ENCODE measurements around the gene S100A3.

Gene S100A3

DNA sequence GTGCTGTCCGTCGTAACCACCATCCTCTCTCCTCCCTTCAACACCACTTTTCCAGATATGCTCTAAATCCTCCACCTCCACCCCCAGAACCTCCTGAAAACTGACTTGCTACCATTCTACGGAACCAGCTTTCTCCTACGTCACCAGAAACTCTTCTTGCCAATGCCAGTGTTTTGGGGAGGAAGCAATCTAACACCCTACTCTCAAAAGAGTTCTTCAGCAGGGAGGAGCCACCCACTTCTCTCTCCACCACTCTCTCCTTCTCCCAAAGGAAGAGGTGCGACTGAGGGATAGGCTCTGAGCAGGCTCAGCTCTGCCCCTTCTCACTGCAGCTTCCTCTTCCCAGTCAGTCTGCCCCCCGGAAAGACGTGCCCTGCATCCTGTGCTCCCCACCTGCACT lies 22.6 kb upstream of the S100A3 start:
- no peak for DNase-seq

DNA sequence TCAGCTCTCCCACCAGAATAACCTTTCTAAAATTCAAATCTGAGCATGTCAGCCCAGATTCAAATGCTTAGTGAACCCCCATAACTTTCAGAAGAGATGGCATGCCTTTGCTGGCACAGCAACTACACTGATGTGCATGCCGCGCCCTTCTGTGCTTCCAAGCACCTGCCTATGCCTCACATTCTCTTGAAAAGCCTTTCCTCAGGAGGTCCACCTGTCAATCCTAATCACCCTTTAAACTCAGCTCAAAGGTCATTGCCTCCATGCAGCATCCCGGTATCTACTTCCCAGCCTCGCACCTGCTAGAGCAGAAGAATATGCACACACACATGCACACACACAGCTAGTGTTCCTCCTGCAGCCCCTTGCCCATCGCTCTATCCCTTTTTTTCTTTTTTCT lies 21.8 kb upstream of the S100A3 start:
- H3K27ac ChIP-seq (ENCODE audit: insufficient read depth, low read length, poor library complexity, severe bottlenecking): no peak overlapping the region
- H3K4me3 ChIP-seq (ENCODE audit: insufficient read depth, low read depth, low read length, poor library complexity, severe bottlenecking): no peak overlapping the region
- no peaks in the 10 kb centered on the region for H3K27me3 ChIP-seq (replicated peaks; ENCODE audit: control insufficient read depth, insufficient read depth, low read length, poor library complexity, severe bottlenecking)
- DNase-seq: no peak
- H3K4me1 ChIP-seq (ENCODE audit: control insufficient read depth, insufficient read depth, low read length, poor library complexity, severe bottlenecking): peaks cover 21% of the 10 kb centered on the region
- H3K36me3 ChIP-seq (ENCODE audit: control insufficient read depth, insufficient read depth, low read length): no peaks in the 10 kb centered on the region
- H3K9me3 ChIP-seq (ENCODE audit: control insufficient read depth, low read length): no peaks in the 10 kb centered on the region

More for the DNA sequence above, 22.6 kb upstream of the S100A3 start:
- Histone ChIP-seq H3K4me1 (ENCODE audit: control insufficient read depth, insufficient read depth, low read length, poor library complexity, severe bottlenecking) (peaks cover 14% of the 10 kb centered on the region), H3K27me3 (replicated peaks; ENCODE audit: control insufficient read depth, insufficient read depth, low read length, poor library complexity, severe bottlenecking) (no peaks in the 10 kb centered on the region), H3K36me3 (ENCODE audit: control insufficient read depth, insufficient read depth, low read length) (no peaks in the 10 kb centered on the region), H3K9me3 (ENCODE audit: control insufficient read depth, low read length) (no peaks in the 10 kb centered on the region), H3K4me3 (ENCODE audit: insufficient read depth, low read depth, low read length, poor library complexity, severe bottlenecking) (no peak overlapping the region), H3K27ac (ENCODE audit: insufficient read depth, low read length, poor library complexity, severe bottlenecking) (no peak overlapping the region)

DNA sequence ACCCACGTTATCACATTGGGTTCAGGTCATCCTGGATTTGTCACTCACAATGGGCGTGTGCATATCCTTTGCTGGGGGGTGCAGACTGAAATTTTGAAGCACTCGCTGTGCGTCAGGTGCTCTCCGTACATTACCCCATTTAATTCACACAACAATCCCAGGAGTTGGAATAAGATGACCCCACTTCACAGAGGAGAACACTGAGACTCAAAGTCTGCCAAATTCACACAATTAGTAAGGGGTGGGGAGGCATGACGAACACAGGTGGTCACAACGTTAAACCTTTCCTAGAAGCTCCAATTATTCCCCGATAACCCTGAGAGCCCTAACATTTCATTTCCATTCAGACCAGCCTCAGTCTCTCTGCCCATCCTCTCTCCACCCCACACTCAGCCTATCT lies 20.4 kb upstream of the S100A3 start:
- Histone ChIP-seq H3K36me3 (ENCODE audit: control insufficient read depth, insufficient read depth, low read length) (no peaks in the 10 kb centered on the region), H3K27me3 (replicated peaks; ENCODE audit: control insufficient read depth, insufficient read depth, low read length, poor library complexity, severe bottlenecking) (no peaks in the 10 kb centered on the region), H3K4me3 (ENCODE audit: insufficient read depth, low read depth, low read length, poor library complexity, severe bottlenecking) (no peak overlapping the region), H3K9me3 (ENCODE audit: control insufficient read depth, low read length) (no peaks in the 10 kb centered on the region), H3K4me1 (ENCODE audit: control insufficient read depth, insufficient read depth, low read length, poor library complexity, severe bottlenecking) (peaks cover 28% of the 10 kb centered on the region), H3K27ac (ENCODE audit: insufficient read depth, low read length, poor library complexity, severe bottlenecking) (no peak overlapping the region)
- DNase-seq: no peak

DNA sequence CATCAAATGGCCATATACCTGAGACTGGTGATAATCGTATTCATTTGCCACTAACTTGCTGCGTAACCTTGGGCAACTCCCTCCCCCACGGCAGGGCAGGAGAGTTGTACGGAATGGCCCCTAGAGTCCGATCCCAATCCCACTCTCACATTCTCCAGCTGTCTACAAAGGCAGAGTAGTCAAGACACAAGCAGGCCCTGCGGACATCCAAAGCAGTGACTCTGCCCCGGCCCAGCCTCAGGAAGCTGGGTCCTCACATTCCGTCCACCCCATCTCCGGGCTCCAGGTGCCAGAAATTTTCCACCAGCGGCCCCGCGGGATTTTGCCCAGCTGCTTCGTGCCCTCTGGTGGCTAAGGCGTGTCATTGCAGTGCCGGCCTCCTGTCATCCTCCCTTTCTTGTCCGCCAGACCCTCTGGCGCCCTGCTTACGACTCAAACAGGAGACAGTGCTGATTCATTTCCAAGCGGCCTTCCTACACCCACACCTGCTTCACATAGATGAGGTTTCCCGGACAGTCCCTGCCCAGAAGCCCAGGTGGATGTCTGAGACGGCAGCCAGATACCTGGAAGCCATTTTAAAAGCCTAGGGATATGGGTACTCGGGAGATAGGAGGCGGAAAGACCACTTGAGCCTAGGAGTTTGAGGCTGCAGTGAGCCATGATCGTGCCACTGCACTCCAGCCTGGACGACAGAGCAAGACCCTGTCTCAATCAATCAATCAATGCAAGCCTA lies 19.5 kb upstream of the S100A3 start:
- Histone ChIP-seq H3K9me3 (ENCODE audit: control insufficient read depth, low read length) (no peaks in the 10 kb centered on the region), H3K27me3 (replicated peaks; ENCODE audit: control insufficient read depth, insufficient read depth, low read length, poor library complexity, severe bottlenecking) (no peaks in the 10 kb centered on the region), H3K4me3 (ENCODE audit: insufficient read depth, low read depth, low read length, poor library complexity, severe bottlenecking) (no peak overlapping the region), H3K4me1 (ENCODE audit: control insufficient read depth, insufficient read depth, low read length, poor library complexity, severe bottlenecking) (peaks cover 28% of the 10 kb centered on the region), H3K36me3 (ENCODE audit: control insufficient read depth, insufficient read depth, low read length) (no peaks in the 10 kb centered on the region), H3K27ac (ENCODE audit: insufficient read depth, low read length, poor library complexity, severe bottlenecking) (no peak overlapping the region)
- peak; percentile 57 to 72 (median 70) for DNase-seq

DNA sequence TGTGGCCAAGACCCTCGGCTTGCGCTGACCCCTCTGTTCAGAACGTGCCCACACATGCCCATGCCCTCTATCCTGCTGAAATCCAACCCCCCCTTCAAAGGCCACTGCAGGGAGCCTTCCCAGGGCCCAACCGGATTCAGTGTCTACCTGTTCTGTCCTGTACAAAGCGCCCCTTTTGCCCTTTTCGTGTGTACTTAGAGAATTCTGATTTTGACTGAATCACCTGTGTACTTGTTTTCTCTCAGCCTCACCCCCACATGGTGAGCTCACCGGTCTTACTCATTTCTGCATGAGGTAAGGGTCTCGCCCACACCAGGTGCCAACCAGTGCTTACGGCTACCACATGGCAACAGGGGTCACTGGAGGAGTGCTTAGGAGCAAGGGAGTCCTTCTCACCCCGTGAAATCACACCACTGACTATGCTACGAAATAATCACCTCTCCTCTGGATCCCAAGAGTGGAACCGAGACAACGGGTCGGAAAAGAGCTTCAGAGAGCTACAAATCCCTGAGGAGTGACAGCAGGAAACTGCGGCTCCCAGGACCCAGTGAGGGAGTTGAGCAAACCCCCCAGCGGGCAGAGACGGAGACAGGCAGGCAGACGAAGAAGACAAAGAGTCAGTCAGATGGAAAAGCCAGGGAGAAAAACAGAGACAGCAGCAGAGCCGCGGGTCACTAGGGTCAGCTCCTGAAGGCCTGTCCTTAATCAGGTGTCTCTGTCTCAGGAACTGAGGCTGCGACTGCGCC lies 18.7 kb upstream of the S100A3 start:
- H3K27ac ChIP-seq (ENCODE audit: insufficient read depth, low read length, poor library complexity, severe bottlenecking): no peak overlapping the region
- no peak for DNase-seq
- peaks cover 28% of the 10 kb centered on the region for H3K4me1 ChIP-seq (ENCODE audit: control insufficient read depth, insufficient read depth, low read length, poor library complexity, severe bottlenecking)

DNA sequence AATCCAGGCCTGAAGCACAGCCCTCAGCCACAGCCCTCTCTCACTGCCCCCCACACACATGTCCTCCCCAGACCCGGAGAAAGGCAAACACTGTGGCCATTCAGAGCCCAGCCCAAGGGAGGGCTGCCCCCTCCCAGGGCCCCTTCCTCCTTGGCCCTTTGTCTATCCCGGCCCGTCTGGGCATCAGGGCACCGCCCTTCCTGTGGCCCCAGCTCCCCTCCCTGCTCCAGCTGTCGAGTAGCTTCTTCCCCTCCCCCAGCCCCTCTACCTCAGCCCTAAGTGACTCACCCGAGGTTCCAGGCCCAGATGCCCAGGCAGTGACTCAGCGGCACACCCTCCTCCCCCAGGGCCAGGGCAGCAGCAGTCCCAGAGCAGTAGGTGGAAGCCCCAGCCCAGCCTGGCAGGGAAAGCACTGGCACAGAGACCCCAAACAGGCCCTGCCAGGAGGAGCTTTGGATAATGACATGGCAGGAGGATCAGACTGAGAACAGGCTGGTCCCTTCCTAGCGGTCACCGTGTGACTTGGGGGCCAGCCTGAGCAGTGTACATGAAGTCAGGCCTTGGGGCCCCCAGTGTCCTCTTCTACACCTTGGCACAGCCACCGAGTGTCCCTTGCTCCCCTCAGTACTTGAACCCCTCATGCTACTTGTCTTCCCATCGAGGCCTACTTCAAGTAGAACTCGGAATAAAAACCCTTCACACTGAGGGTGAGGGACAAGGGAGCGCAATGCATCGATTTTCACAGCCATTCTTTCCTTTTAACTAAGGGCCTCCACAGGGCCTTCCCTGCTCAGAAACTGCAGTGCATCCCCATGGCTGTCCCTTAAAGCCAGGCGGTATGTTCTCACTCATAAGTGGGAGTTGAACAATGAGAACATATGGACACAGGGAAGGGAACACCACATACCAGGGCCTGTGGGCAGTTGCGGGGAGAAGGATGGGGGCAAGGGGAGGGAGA lies 17.6 kb upstream of the S100A3 start:
- H3K4me1 ChIP-seq (ENCODE audit: control insufficient read depth, insufficient read depth, low read length, poor library complexity, severe bottlenecking): peaks cover 28% of the 10 kb centered on the region
- peak overlapping the region; percentile 69 for H3K27ac ChIP-seq (ENCODE audit: insufficient read depth, low read length, poor library complexity, severe bottlenecking)
- no peaks in the 10 kb centered on the region for H3K9me3 ChIP-seq (ENCODE audit: control insufficient read depth, low read length)
- H3K36me3 ChIP-seq (ENCODE audit: control insufficient read depth, insufficient read depth, low read length): no peaks in the 10 kb centered on the region
- peak; percentile 70 to 76 (median 76) for DNase-seq
- H3K27me3 ChIP-seq (replicated peaks; ENCODE audit: control insufficient read depth, insufficient read depth, low read length, poor library complexity, severe bottlenecking): no peaks in the 10 kb centered on the region
- no peak overlapping the region for H3K4me3 ChIP-seq (ENCODE audit: insufficient read depth, low read depth, low read length, poor library complexity, severe bottlenecking)

More for the DNA sequence above, 18.7 kb upstream of the S100A3 start:
- Histone ChIP-seq H3K36me3 (ENCODE audit: control insufficient read depth, insufficient read depth, low read length) (no peaks in the 10 kb centered on the region), H3K27me3 (replicated peaks; ENCODE audit: control insufficient read depth, insufficient read depth, low read length, poor library complexity, severe bottlenecking) (no peaks in the 10 kb centered on the region), H3K4me3 (ENCODE audit: insufficient read depth, low read depth, low read length, poor library complexity, severe bottlenecking) (no peak overlapping the region), H3K9me3 (ENCODE audit: control insufficient read depth, low read length) (no peaks in the 10 kb centered on the region)

DNA sequence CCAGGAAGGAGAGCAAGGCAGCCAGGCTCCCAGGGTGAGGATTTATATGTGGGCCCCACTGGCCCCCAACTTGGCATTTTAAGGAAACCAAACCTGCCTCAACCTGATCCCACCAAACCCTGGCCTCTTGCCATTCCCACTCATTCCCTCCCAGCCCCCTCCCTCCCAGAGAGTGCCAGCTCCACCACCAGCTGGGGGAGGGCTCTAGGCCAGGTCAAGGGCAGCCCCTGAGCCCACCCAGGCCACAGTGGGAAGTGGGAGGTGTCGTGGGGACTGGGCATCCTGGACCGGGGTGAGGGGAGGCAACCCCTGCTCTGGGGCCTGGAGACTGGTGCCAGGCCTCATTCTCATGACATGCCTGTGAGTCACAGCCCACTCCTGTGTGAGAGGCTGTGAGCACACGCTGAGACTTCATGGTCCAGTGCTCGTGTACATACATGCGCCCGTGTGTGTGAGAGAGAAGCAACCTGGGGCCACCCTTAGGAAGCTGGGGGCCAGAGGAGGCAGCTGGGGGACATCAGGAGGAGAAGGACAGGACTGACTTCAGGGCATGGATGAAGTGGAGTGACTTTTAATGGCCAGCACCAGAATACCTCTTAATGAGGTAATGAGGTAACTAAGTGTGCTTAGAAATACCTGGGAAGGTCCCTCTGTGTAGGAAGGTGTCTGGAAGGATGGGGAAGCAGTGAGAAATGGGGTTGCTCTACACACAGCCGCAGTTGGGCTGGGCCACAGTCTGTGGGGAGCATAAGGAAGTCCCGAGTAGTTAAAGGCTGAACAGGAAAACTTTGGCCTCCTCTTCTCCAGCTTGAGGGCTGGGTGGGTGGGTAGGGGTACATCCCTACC lies 16.7 kb upstream of the S100A3 start, which contains the start of gene S100A2:
TSS of gene S100A2 (minus strand) at position 316 of the 846 bp plus-strand sequence. CDS start 1,967 bp downstream, outside the sequence.
- Histone ChIP-seq H3K4me3 (ENCODE audit: insufficient read depth, low read depth, low read length, poor library complexity, severe bottlenecking) (no peak within 1 kb of the TSS), H3K4me1 (ENCODE audit: control insufficient read depth, insufficient read depth, low read length, poor library complexity, severe bottlenecking) (peaks cover 28% of the 10 kb centered on the region)

DNA sequence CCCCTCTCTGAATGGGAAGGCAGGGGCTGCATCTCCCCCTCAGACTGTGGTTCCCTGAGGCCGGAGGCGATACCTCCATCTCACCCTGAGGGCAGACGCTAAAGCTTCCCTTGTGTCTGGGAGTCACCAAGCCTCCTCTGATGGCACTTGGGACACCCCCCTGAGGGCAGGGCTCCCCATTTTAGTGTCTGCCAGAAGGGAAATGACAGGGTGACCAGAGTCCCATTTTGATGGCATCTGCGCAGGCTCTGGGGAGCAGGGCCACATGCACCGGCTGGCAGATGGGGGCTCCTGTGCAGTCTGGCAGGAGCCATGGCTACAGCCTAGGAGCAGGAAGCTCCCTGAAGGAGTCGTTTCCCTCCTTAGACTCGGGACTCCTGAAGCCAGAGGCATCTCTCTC lies 14.9 kb upstream of the S100A3 start:
- no peak overlapping the region for H3K4me3 ChIP-seq (ENCODE audit: insufficient read depth, low read depth, low read length, poor library complexity, severe bottlenecking)
- H3K4me1 ChIP-seq (ENCODE audit: control insufficient read depth, insufficient read depth, low read length, poor library complexity, severe bottlenecking): peaks cover 28% of the 10 kb centered on the region
- DNase-seq: no peak
- no peaks in the 10 kb centered on the region for H3K36me3 ChIP-seq (ENCODE audit: control insufficient read depth, insufficient read depth, low read length)
- no peaks in the 10 kb centered on the region for H3K27me3 ChIP-seq (replicated peaks; ENCODE audit: control insufficient read depth, insufficient read depth, low read length, poor library complexity, severe bottlenecking)
- H3K27ac ChIP-seq (ENCODE audit: insufficient read depth, low read length, poor library complexity, severe bottlenecking): no peak overlapping the region
- H3K9me3 ChIP-seq (ENCODE audit: control insufficient read depth, low read length): no peaks in the 10 kb centered on the region

More for the DNA sequence above, 16.7 kb upstream of the S100A3 start, which contains the start of gene S100A2:
- peak in 2 of 3 donors; percentile 23 to 26 for DNase-seq
- Histone ChIP-seq H3K27ac (ENCODE audit: insufficient read depth, low read length, poor library complexity, severe bottlenecking) (peak within 1 kb of the TSS; percentile 69), H3K27me3 (replicated peaks; ENCODE audit: control insufficient read depth, insufficient read depth, low read length, poor library complexity, severe bottlenecking) (no peaks in the 10 kb centered on the region), H3K9me3 (ENCODE audit: control insufficient read depth, low read length) (no peaks in the 10 kb centered on the region), H3K36me3 (ENCODE audit: control insufficient read depth, insufficient read depth, low read length) (no peaks in the 10 kb centered on the region)

DNA sequence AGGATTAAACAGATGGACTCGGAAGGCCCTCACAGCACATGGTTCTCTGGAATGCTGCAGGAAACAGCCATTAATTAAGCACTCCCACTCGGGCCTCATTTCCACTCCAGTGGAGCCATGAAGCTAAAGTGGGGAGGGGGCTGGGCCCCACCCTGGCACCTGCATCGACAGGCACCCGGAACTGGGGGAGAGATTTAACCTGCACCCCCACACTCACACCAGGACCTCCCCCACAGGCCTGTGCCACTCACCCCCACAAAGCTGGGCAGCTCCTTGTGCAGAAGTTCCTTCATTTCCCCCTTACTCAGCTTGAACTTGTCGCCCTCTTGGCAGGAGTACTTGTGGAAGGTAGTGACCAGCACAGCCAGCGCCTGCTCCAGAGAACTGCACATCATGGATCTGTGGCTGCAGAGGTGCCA lies 14.4 kb upstream of the S100A3 start:
- Histone ChIP-seq H3K36me3 (ENCODE audit: control insufficient read depth, insufficient read depth, low read length) (no peaks in the 10 kb centered on the region), H3K27ac (ENCODE audit: insufficient read depth, low read length, poor library complexity, severe bottlenecking) (no peak overlapping the region), H3K27me3 (replicated peaks; ENCODE audit: control insufficient read depth, insufficient read depth, low read length, poor library complexity, severe bottlenecking) (no peaks in the 10 kb centered on the region), H3K4me1 (ENCODE audit: control insufficient read depth, insufficient read depth, low read length, poor library complexity, severe bottlenecking) (peaks cover 28% of the 10 kb centered on the region), H3K4me3 (ENCODE audit: insufficient read depth, low read depth, low read length, poor library complexity, severe bottlenecking) (no peak overlapping the region), H3K9me3 (ENCODE audit: control insufficient read depth, low read length) (no peaks in the 10 kb centered on the region)
- no peak for DNase-seq
